ENCODE measurements around the gene CCDC170.

Gene CCDC170

DNA sequence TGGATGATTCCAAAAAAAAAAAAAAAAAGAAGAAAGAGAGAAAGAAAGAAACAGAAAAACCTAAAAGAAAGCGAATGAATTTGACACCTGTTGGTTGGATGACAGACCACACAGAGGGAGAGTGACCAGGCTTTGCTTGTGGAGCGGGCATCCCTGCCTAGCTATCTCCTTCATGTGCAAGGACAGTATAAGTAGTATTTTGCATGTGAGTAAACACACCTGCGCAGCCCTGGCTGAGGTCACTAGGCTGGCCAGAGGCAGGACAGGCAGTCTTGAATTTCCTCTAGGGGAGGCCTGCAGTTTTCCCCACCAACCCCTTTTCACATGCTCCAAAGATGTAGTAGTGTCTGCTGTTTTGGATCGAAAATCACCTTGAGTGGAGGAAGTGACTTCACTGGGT lies 126.4 kb downstream of the CCDC170 start:
- no peak for DNase-seq

- no peak for DNase-seq
These were observed 130.3 kb downstream of the CCDC170 start for GRCh38 chr6:151624071-151624470.

- no peak for DNase-seq
These were observed 130.7 kb downstream of the CCDC170 start for GRCh38 chr6:151624481-151624880.

GRCh38 chr6:151624900-151625536 lies 131.2 kb downstream of the CCDC170 start:
- DNase-seq = no peak

GRCh38 chr6:151627689-151628444 lies 134.1 kb downstream of the CCDC170 start:
- no peak for DNase-seq

- no peak for DNase-seq
These were observed 136.0 kb downstream of the CCDC170 start for GRCh38 chr6:151629791-151630190.

DNA sequence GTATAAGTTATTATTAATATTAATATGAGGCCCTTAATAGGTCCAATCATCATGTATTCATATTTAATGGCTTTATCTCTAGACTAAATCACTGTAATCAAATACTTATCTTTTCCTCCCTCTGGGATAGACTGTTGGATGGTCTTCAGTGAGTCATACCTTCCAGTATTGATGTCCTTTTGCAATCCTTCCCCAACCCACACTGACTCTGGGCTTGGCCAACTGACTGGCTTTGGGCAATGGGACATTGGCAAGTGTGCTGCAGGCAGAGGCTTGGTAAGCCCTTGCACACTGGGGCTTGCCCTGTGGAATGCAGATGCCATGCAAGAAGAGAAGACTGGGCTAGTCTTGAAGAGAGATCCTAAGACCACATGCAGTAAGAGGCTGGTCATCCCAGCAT lies 136.6 kb downstream of the CCDC170 start:
- no peak for DNase-seq

GRCh38 chr6:151630991-151631655 lies 137.3 kb downstream of the CCDC170 start:
- no peak for DNase-seq

DNA sequence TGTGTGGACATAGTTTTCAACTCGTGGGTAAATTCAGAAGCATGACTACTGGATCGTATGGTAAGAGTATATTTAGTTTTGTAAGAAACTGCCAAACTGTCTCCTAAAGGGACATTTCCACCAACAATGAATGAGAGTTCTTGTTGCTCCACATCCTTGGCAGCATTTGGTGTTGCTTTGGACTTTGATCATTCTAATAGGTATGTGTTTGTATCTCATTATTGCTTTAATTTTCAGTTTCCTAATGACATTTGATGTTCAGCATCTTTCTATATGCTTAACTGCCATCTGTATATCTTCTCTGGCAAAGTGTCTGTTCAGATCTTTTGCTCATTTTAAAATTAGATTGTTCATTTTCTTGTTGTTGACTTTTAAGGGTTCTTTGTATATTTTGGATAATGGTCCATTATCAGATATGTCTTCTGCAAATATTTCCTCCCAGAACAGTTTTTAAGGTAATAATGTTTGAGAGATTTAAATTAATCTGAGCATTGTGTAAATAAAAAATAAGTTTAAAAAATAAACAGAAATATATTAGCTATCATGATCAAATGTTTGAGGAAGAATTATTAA lies 138.7 kb downstream of the CCDC170 start:
- DNase-seq = no peak

DNA sequence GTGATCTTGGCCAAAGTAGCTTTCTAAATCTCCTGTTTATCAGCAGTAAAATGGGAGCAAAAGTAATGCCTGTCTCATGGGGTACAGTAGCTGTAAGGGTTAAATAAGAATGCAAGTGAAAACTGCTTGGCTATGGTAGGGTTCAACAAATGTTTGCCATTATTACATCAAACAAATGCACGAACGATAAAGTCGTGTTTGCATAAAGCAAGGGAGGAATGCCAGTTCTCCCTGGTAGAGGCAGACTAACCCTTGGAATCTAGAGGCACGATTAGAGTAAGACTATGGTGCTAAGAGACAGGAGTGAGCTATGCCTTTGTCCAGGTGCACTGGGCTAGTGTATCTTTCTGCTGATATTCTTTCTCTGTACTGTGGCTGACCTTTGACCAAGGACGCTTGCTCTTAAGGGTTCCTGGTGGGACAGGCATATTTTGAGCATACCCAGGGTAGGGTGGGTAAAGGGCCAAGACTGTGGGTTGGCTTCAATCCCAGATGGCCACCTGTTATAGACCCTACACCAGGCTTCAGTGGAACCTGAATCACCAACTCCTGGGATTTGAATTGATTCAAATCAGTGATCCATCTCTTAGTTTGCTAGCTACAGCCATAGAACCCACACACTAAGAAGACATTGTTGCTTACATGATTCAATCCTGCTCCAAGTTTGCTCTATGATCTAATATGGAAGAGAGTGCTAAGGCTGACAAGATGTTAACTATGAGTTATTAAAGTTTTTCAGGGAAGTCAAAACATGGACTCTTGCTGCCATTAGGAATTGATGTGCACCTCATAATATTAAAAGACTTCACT lies 139.9 kb downstream of the CCDC170 start:
- DNase-seq = no peak

- DNase-seq = no peak
These were observed 140.5 kb downstream of the CCDC170 start for GRCh38 chr6:151634336-151634720.

GRCh38 chr6:151635741-151636140 lies 141.9 kb downstream of the CCDC170 start:
- DNase-seq = no peak

GRCh38 chr6:151637814-151638213 lies 144.0 kb downstream of the CCDC170 start:
- no peak for DNase-seq

GRCh38 chr6:151639750-151640149 lies 145.9 kb downstream of the CCDC170 start:
- DNase-seq = no peak

DNA sequence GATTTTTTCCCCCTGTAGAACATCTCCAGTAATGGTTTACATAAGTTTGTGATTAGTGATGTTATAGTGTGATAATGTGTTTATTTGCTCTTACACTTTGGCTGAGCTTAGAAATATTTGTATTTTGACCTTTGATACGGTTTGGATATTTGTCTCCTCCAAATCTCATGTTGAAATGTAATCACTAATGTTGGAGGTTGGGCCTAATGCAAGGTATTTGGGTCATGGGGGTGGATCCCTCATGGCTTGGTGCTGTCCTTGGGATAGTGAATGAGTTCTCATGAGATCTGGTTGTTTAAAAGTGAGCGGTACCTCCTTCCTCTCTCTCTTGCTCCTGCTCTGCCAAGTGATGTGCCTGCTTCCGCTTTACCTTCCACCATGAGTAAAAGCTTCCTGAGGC lies 147.2 kb downstream of the CCDC170 start:
- DNase-seq = no peak

DNA sequence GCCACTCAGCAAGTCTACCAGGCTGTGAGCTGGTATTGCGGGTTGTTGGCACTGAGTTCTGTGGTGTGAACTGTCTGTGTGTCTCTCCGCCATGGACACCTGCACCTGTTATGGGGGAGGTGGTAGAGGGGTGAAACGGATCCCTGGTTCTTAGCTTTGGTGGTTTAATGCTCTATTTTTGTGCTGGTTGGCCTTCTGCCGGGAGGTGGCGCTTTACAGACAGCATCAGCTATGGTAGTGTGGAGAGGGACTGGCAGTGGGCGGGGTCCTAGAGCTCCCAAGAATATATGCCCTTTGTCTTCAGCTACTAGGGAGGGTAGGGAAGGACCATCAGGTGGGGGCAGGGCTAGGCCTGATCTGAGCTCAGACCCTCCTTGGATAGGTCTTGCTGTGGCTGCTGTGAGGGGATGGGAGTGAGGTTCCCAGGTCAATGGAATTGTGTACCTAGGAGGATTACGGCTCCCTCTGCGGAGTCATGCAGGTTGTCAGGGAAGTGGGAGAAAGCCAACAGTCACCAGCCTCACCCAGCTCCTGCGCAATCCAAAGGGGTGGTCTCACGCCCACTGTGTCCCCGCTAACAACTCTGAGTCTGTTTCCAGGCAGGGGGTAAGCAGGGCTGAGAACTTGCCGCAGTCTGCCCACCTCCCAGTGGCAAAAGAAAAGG lies 154.3 kb downstream of the CCDC170 start:
- no peak for DNase-seq

GRCh38 chr6:151649835-151650234 lies 156.0 kb downstream of the CCDC170 start:
- DNase-seq = no peak

GRCh38 chr6:151651639-151652038 lies 157.8 kb downstream of the CCDC170 start:
- no peak for DNase-seq

GRCh38 chr6:151652325-151652724 lies 158.5 kb downstream of the CCDC170 start:
- no peak for DNase-seq

DNA sequence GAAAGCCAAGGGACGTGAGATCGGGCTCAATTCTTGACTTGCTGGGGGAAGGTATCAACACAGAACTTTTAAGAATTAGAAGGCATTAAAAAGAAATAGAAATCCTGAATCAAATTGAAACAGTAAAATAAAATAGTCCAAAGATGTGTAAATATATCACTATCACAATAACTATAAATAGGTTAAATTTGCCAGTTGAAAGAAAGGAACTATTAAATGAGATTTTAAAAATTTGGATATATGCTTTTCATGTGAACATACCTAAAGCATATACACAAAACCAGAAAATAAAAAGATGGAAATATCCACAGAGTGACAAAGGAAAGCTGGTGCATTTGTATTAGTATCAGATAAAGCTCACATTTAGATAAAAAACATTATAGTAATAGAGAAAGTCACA lies 161.3 kb downstream of the CCDC170 start:
- DNase-seq = no peak

GRCh38 chr6:151656392-151656791 lies 162.6 kb downstream of the CCDC170 start:
- DNase-seq = no peak

GRCh38 chr6:151658091-151658490 lies 164.3 kb downstream of the CCDC170 start:
- DNase-seq = no peak

Data from activated gamma-delta T cell (primary cell).